ENCODE results near the gene PTPRG. TPM values are rescaled to one million over a fixed set of nuclear protein-coding genes. Genes with fewer than 3 reads are reported as not detected.

PTPRG gene
- total RNA-seq, 1 experiment from 2014 or later: 69.3 TPM

GRCh38 chr3:61574854-61575253, 13.5 kb downstream of the PTPRG start:
- Histone ChIP-seq H3K18ac (ENCODE audit: insufficient read length, low read depth, low read length) (no peak overlapping the region), H3K4ac (ENCODE audit: low read depth, low read length) (no peak overlapping the region), H3T11ph (ENCODE audit: low read length) (no peak overlapping the region), H3K56ac (ENCODE audit: insufficient read length, low read depth, low read length) (no peak overlapping the region), H3K23me2 (ENCODE audit: insufficient read length, low read depth, low read length, poor library complexity, severe bottlenecking) (no peaks in the 10 kb centered on the region), H2AFZ (ENCODE audit: low read length) (no peak overlapping the region), H3K9me3 (ENCODE audit: control insufficient read depth, low read depth, low read length) (no peaks in the 10 kb centered on the region), H3K14ac (ENCODE audit: insufficient read depth, low read length) (no peak overlapping the region; the same call in 1 of the 2 replicates), H2BK120ac (ENCODE audit: low read depth, low read length, poor library complexity, severe bottlenecking) (no peak overlapping the region), H3K4me1 (ENCODE audit: insufficient read depth, low read length) (peaks cover 24% of the 10 kb centered on the region), H2BK5ac (ENCODE audit: insufficient read length, low read length) (no peak overlapping the region), H3K4me2 (ENCODE audit: insufficient read depth, insufficient read length, low read length) (no peak overlapping the region), H3K9ac (ENCODE audit: extremely low read depth, insufficient read length, low read length) (no peak overlapping the region), H3K79me1 (ENCODE audit: insufficient read depth, low read depth, low read length, poor library complexity, severe bottlenecking) (peaks cover 4% of the 10 kb centered on the region), H2BK15ac (ENCODE audit: low read depth, low read length) (no peak overlapping the region), H3K79me2 (ENCODE audit: insufficient read depth, low read length) (peaks cover 94% of the 10 kb centered on the region), H3K27me3 (ENCODE audit: insufficient read depth, low read length) (no peaks in the 10 kb centered on the region), H2BK20ac (ENCODE audit: low read depth, low read length, poor library complexity, severe bottlenecking) (no peak overlapping the region), H4K5ac (ENCODE audit: insufficient read length, low read depth, low read length) (no peak overlapping the region), H3K23ac (ENCODE audit: insufficient read length, low read depth, low read length) (no peak overlapping the region), H4K20me1 (ENCODE audit: control insufficient read depth, insufficient read depth, insufficient read length) (no peaks in the 10 kb centered on the region), H4K8ac (replicated peaks; ENCODE audit: insufficient read length, low read depth, low read length) (no peak overlapping the region), H2AK5ac (ENCODE audit: insufficient read length, low read length) (no peak overlapping the region), H3K27ac (ENCODE audit: insufficient read length, low read depth, low read length) (no peak overlapping the region), H4K91ac (ENCODE audit: insufficient read length, low read depth, low read length) (no peak overlapping the region), H2BK12ac (ENCODE audit: insufficient read length, low read depth, low read length) (no peak overlapping the region)
- TF ChIP-seq CTCF (conservative IDR thresholded peaks at IDR 0.05): no peak
- no peak for DNase-seq
- H3K36me3 Mint-ChIP-seq (ENCODE audit: insufficient read depth in 1 of 3, low read depth in 3 of 3): peaks cover 17 to 21% (median 20%) of the 10 kb centered on the region in 3 experiments
- peaks cover 83 to 89% of the 10 kb centered on the region in 2 experiments for H3K4me1 Mint-ChIP-seq
- H3K4me3 Mint-ChIP-seq: no peak overlapping the region
- H3K27me3 Mint-ChIP-seq (ENCODE audit: low read depth): no peaks in the 10 kb centered on the region
- H3K27ac Mint-ChIP-seq: peak overlapping the region in 2 of 3 experiments; percentile 8 to 30; a peak in 2 of 7 replicates
- peaks cover 0 to 5% of the 10 kb centered on the region in 2 experiments; a peak in 2 of 5 replicates for H3K9me3 Mint-ChIP-seq
- WGBS (ENCODE audit: extremely low coverage, insufficient read length, low lambda C conversion rate): no CpG with 5 or more reads among the region's 11 CpGs
